SKM-1 (cell line): ENCODE data around the gene VSTM4.

ENCODE experiments used
- DNase-seq: peaks from one replicate; lab custom pipeline; 2025; ENCODE audit not compliant: unreplicated experiment; lab: John Stamatoyannopoulos, UW

Gene VSTM4

DNA sequence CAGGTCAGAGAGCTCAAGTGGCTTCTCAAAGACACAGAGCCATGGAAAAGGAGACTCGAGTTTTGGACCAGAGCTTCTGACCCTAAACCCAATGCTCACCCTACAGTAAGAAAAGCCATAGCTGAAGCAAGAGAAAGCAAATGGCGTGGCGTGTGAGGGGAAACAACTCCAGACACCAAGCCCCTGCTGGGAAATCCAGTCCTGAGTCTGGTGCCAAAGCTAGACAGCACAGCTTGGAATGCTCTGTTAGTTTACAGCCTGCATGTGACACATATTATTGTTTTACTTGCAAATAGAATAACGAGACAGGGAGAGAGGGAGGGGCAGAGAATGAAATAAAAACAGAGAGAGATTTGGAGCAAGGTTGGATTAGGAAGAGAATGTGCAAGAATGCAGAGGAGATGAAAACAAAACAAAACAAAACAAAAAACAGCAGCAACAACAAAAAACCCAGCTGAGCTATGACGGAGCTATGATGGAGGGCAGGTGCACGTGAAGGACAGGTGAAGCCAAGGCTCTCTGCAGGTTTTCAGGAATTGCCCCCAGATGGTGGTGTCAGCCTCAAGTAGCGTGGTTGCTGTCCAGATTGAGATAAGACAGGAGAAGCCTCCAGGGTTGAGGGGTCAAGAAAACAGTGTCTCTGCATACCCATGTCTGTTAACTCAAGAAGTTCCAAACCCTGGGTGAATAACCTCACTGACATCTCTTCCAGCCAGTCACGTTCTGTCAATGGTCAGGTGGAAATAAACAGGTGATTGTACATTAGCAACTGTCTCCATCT, 105.9 kb downstream of the VSTM4 start:
- DNase-seq = no peak

DNA sequence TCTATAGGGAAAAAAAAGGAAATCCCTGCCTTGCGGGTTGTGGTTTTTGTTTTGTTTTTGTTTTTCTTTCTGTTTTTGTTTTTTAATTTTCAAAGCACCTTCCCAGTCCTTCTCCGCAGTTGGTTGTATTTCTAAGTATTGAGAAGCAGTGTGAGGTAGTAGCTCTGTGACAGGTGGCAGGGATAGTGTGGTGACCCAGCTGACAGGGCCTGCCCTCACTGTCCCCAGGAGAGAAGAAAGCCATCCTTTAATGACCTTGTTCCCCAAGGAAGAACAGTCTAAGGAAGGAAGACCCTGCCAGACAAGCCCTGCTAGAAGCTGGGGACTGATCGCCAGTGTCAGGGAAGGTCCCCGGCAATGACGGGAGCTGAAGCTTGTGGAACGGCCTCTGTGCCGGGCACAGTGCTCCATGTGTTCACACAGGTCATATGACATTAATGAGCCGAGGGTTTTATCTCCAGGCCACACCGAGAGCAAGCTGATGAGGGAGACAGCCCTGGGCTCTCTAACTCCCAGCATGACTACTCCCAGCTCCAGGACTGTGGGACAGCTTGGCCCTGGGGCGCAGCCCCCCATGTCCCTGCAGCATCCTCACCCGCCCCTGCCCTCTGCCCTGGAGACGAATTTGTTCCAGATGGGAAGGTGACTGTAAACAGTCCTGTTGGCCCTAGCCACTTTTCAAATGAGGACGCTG, 106.7 kb downstream of the VSTM4 start:
- no peak for DNase-seq

DNA sequence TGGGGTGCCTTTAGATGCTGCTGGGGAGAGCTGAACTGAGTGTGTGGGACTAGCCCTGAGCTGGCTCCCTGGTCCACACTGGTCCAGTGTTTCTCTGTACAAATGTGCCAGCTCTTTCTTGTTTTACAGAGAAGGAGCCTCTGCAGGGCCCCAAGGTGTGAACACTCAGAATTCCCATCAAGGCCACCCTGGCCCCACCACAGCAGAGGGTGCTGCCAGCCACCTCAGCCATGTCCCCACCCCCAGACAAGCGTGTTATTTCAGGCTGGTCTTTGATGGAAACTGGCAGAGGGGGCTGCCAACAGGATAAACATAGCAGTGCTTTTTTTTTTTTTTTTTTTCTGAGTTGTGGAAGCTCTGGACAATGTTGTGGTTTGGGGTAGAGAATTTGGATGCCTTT, 107.2 kb downstream of the VSTM4 start:
- DNase-seq = no peak

DNA sequence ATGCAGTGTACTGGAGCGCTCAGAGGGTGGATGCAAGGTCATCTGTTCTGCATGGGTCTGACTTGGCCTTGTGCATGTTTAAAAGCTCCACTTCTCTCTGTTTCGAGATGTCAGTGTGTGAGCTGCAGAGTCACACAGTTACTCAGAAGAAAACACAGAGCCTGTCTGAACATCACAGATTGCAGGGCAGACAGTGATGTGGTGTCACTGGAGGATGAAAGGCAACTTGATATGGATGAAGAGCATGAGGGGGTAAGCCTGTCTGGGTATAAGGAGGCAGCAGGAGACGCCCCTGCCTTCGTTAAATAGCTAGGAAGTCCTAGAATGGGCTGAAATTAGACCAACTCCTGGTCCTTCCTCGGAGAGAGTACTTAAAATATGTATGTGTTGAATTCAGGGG, 108.2 kb downstream of the VSTM4 start:
- DNase-seq = no peak

DNA sequence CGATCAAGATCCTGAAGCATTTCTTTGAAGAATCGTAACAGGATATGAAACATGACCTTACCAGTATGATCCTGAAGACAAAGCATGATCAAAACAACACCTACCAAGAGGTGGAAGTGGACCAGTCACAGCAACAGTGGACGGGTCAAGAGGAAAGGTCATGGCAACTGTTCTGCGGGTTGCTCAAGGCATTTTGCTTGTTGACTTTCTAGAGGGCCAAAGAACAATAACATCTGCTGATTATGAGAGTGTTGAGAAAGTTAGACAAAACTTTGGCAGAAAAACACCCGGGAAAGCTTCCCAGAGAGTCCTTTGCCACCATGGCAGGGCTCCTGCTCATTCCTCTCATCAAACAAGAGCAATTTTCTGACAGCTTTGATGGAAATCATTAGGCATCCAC, 110.1 kb downstream of the VSTM4 start:
- DNase-seq = no peak

DNA sequence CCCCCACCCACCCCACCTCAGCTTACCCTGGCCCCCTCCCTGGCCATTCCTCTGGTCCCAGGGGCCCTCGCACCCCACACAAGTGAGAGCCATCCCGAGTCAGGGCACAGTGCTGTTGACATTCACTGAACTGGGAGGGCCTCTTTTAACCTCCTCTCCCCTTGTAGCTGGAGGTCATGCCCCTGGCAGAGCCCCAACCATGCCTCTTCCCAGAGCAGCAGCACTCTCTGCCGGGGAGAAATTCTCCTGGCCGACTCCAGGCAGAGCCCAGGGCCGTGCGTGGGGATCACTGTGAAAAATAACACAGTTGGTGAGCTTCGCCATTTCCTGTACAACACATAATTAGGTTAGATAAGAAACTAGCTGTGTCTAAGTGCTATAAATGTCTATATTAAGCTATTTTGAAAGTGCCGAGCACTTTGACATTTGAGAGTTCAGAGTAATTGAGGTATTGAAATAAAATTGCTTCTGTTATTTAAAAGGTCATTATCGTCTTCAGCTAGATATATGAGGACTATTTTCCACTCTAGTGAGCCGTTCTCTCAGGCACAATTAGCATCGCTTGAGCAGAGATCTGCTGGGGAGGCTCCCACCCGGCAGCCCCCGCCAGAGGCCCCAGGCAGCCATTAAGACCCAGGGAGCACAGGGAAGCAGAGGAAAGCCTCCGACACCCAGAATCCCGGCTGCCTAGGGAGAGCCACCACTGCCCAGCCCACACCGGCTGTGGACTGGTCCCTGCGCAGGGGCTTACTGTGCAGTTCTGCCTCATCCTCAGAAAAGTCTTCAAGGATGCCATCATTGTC, 113.3 kb downstream of the VSTM4 start:
- DNase-seq = no peak

DNA sequence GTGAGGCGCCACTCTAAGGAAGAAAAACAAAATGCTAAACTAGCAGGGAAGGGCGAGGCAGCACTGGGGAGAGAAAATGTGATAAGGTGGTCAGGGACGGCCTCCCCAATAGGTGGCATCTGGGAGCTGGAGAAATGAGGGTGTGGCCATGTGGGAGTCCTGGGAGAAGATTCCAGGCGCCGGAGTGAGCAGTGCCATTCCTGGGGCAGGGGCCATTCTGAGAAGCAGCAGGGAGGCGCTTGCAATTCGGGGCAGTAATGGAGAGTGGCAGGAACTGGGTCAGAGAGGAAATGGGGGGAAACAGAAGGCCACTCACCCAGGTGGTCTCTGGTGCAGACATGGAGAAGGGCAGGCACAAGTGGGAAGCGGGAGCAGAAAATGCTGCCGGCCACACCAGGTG, 113.9 kb downstream of the VSTM4 start:
- DNase-seq = no peak

DNA sequence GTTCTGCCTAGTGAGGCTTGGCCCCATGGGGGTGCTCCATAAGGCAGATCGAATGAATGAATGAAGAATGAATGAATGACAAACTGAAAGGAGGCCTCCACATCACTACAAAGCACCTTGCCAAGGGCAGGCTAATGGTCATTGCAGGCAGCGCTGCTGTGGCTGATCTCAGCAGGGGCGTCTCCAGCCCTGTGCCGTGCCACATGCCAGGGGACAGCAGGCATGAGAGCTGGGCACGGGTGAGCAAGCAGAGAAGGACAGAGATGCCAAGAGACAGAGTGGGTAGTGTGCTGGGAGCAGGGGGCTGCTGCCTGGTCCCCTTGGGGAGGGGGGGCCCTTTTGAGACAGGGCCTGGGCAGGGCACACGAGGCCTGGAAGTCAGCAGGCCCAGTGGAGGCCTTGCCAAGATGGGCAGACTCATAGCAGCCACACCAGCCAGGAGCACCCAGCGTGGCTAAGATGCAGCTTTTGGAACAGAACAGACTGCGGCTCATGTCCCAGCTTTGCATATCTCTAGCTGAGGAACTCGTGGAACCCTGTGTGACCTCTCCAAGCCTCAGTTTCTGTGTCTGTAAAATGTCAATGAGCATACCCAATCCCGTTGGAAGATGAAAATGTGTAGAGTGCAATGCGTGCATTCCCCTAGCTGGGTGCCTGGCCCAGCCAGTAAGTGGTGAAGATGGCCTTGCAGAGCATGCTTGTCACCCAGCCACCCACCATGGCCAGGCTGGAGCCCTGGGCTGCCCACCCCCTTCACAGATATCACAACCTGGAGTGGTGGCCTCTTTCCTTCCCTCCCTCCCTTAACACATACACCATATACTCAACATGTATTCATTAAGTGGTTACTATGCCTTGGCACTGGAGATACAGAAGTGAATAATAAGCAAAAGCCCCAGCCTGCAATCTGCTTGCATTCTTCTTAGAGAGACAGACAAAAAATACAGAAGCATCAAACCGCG, 114.6 kb downstream of the VSTM4 start:
- DNase-seq = no peak

DNA sequence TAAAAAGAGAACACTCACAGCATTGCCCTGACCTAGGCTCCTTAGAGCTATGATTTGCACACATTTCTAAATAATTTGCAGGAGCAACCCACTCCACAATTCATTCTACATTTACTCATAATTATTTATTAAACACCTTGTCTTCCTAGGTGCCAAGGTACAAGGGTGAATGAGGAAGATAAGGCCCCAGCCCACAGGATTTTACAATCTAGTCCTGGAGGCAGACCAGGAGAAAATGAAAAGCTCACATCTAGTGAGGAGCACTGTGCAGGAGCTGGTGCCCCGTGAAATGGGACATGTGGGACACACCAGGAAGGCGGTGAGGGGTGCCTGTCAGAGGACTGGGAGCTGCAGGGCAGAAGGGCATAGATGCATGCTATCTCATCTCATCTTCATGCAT, 116.0 kb downstream of the VSTM4 start:
- no peak for DNase-seq

DNA sequence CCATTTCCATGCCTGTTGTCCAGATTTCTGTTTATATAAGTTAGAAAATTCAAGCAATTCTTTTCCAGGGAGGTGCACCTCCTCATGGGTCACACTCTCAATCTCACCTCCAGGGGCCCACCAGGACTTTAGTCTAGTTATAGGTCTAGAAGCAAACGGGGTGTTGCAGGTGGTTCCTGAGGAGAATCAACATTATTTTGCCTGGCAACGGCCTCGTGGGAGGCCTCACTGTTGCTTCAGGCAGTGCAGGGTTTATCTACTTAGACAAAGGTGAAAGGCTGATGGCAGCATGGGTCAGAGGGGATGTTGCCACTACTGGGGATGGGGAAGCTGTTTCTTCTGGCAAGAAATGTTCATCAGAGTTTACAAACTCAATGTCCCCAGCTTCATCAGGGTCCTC, 119.0 kb downstream of the VSTM4 start:
- DNase-seq = no peak

DNA sequence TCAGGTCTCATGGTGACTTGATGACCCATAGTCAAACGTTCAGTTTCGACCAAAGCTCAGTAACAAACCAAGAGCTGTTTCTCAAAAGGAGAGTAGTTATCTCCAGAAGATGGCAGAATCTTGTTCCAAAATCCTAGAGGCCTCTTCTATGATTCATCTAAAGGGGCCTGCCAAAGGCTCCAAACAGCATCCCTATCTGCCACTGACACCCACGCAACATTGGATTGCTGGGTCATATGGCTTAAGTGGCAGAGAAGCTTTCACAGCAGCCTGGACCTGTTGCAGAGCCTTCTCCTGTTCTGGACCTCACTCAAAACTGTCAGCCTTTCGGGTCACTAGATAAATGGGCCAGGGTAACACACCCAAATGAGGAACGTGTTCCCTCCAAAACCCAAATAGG, 121.7 kb downstream of the VSTM4 start:
- no peak for DNase-seq

DNA sequence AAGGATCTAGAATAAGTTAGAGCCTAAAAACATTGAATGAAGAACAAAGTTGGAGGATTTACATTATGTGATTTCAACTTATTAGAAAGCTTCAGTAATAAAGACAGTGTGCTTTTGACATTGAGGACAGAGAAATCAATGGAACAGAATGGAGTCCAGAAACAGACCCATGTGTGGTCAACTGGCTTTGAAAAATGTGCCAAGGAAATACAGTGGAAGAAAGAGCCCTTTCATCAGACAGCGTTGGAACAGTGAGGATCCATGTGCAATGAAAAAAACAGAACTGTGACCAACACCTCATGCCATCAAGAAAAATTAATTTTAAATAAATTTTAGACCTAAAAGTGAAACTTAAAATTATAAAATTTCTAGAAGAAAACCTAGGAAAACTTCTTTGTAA, 125.1 kb downstream of the VSTM4 start:
- DNase-seq = no peak

DNA sequence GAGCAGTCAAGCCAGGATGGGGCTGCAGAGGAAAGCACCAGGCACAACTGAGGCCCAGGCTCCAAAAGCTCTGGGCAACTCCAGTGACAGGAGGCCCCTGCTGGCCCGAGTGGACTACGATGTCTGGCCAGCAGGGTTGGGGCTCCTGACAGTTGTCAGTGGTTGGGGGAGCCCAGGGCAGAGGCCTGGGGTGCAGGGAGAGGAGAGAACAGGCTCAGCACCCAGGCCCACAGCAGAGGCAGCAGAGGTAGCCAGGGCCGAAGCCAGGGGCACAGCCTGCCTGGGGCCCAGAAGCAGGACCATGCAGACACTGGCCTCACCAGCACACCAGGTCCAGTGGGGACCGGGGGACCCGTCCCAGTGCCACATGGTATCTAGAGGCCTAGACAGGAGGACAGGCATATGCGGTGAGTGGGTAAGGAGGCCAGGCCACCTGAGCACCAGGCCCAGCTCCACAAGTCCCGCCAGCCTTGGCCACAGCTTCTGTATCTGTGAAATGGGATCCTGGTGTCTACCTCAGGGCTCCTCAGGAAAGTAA, 129.6 kb downstream of the VSTM4 start:
- DNase-seq = no peak

DNA sequence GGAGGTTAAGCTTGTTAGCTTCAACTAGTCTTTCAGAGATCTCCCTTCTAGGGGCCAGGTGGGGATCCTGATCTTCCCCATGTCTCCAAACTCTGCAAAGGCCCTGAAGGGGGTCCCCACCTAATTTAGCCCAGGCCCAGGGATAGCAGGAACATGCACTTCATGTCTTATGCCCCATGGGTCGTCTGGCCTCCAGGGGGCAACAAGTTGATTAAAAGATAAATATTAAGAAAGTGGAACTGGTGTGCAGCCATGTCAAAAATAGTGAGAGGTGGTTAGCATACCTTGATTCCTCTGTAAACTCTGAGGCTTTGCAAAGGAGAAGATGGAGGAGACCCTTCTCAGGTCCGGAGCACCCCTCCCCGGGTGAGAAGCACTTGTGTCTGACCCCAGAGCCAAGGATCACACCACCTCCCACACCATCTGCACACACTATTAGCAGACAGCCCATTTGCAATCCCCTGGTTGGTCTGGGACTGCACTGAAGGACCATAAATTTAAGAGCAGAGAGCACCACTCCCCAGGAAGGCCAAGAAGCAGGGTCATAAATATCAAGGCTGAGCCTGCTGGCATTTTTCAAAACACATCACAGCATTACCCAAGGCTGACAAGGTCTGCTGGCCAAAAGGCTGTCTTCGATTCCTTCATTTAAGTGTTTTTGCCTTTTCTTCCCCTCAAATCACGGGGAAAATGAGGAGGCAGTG, 131.5 kb downstream of the VSTM4 start:
- no peak for DNase-seq

DNA sequence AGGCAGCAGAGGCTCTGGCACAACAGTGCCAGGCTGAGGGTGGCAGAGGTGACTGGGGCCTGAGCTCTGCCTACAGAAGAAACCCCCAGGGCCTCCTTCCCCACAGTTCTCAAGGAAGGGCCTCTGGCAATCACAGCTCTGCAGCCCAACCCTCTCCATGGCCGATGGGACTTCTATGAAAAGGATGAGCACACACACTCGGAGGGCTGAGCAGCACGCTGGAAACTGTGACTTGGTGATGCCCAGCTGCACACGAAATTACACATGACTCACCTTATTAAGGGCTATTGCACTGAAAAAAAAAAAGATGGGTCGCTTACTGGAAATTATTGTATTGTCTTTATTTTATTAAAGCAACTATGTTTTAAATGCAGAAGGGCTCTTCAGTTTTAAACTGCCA, 132.7 kb downstream of the VSTM4 start:
- DNase-seq = no peak

DNA sequence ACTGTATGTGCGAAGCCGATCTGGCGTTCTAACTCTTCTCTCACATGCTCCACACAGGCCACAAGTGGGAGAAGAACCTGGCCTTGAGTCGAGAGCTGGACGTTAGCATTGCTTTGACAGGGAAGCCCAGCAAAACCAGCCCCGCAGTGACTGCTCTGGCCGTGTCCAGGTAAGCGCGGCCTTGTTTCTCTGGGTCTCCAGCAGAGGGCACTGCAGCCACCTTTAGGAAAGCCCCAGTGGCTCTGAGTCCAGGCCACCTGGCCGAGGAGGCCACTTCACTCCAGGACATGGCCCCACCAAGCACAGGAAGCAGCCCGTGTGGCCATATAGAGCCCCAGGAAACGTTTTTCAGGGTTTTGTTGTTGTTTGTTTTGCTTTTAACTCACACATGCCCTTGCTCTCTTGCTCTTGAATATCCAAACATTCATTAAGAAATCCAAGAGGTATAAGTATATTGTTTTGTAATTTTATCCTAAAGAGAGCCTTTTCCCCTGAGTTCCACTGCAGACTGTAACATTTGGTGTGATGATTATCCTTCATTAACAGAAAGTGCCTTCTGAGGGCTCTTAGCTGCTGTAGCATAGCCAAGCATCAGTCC, 133.9 kb downstream of the VSTM4 start:
- DNase-seq = no peak

DNA sequence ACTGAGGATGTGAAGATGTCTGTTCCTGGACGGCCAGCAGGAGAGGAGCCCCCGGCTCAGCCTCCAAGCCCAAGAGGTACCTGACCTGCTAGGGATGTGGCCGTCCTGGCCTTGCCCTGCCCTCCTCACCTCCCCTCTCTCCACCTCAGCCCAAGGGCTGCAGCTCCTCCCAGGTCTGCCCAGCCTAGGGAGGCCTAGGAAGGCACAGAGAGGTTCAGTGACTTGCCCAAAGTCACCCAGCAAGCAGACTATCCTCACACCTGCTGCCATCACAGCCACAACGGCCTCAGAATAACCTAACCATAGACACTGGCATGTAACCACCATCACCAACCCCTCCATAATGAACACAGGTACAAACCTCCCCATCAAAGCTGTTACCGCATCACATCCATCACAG, 137.0 kb downstream of the VSTM4 start:
- no peak for DNase-seq

DNA sequence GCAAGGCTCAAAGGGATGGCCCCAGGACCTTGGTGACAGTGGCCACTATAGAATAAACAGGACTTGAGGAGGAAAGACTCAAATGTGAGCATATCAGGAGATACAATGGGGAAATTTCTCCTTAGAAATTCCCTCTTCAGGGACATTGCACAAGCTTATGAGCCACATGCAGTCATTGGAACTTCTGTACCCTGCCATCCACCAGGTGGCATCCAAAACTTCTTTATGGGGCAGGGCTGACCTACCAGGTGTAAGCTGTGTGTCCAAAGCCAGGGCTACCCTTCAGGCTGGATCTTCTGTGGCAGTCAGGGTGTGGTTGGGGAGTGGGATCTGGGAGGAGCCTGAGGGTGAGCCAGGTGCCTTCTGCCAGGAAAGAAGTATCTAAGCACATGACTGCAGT, 139.1 kb downstream of the VSTM4 start:
- DNase-seq = no peak

DNA sequence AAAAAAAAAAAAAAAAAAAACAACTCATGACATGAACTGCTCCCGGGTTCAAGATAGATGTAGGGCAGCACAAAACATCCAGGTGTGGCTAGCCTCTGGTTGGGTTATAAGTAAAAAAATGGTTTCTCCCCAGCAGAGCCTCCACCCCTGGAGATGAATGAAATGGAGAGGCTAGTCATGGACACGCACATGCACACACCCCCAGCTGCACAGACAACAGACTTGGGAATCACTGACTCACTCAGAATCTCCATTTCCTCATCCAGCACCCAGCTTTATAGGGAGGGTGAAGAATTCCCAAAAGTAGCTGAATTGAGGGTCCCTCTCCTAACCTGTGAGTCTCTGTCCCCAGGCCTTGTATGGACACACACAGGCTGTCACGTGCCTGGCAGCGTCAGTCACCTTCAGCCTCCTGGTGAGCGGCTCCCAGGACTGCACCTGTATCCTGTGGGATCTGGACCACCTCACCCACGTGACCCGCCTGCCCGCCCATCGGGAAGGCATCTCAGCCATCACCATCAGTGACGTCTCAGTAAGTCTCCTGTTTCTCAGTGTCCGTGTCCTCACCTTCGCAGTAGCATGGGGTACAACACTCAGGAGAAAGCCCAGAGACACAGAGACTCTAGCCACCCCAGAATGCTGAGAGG, 140.7 kb downstream of the VSTM4 start:
- no peak for DNase-seq
